CD14-positive monocyte (primary cell): ENCODE data around the gene ARHGAP10. TPM values are rescaled to one million over a fixed set of nuclear protein-coding genes. Genes with fewer than 3 reads are reported as not detected.

Source experiments
- DNase-seq, 3 donors: peaks; one replicate each; pipeline ENCODE4 v3.0.0-alpha.2; 2011 to 2022
- H2AFZ ChIP-seq: 2 replicates; pipeline ENCODE4 v1.6.0; 2012; ENCODE audit warnings: mild to moderate bottlenecking, low read depth, low read length, inconsistent platforms; ENCODE audit not compliant: insufficient read depth, poor library complexity, severe bottlenecking
- H3K27ac ChIP-seq, 2 donors: 1 replicate in 1 of 2; 2 replicates in 1 of 2; pipeline ENCODE4 v1.5.1; 2012 to 2013; ENCODE audit warnings: low read length in 2 of 2, control low read depth in 1 of 2, inconsistent platforms in 1 of 2, low read depth in 1 of 2, mild to moderate bottlenecking in 1 of 2
- H3K27me3 ChIP-seq, 2 donors: one replicate each; pipeline versions ENCODE4 v1.6.0 to v1.6.1; 2011 to 2013; ENCODE audit warnings: low read length in 2 of 2; ENCODE audit not compliant: control insufficient read depth in 2 of 2, insufficient read depth in 2 of 2
- H3K36me3 ChIP-seq, 2 donors: replicated peaks in 1 of 2; 1 replicate in 1 of 2; 2 replicates in 1 of 2; pipeline versions ENCODE4 v1.5.1 to v1.6.1; 2012 to 2013; ENCODE audit warnings: low read length in 2 of 2, control low read depth in 1 of 2, inconsistent platforms in 1 of 2, mild to moderate bottlenecking in 1 of 2; ENCODE audit not compliant: insufficient read depth in 2 of 2, control insufficient read depth in 1 of 2
- H3K4me1 ChIP-seq, 2 donors: 1 replicate in 1 of 2; 2 replicates in 1 of 2; pipeline versions ENCODE4 v1.5.1 to v1.6.1; 2012 to 2013; ENCODE audit warnings: low read length in 2 of 2, control low read depth in 1 of 2, inconsistent platforms in 1 of 2, mild to moderate bottlenecking in 1 of 2, moderate library complexity in 1 of 2; ENCODE audit not compliant: insufficient read depth in 2 of 2, control insufficient read depth in 1 of 2
- H3K4me2 ChIP-seq: replicated peaks from 2 replicates; pipeline ENCODE3; 2012; ENCODE audit warnings: low read length, moderate library complexity, mild to moderate bottlenecking; ENCODE audit not compliant: poor library complexity, severe bottlenecking; ENCODE audit errors: extremely low read depth
- H3K4me3 ChIP-seq, 3 experiments: fragments of 200-600 bp in 1 of 3; sonication (generic) in 1 of 3; replicated peaks in 1 of 3; 1 replicate in 2 of 3; 2 replicates in 1 of 3; pipeline ENCODE4 v1.5.1; 2011 to 2013; ENCODE audit warnings: low read length in 3 of 3, mild to moderate bottlenecking in 3 of 3, control low read depth in 2 of 3, low read depth in 2 of 3, inconsistent platforms in 1 of 3, moderate library complexity in 1 of 3
- H3K79me2 ChIP-seq: 2 replicates; pipeline ENCODE4 v1.6.0; 2012; ENCODE audit warnings: mild to moderate bottlenecking, control low read depth, inconsistent platforms, low read length, moderate library complexity; ENCODE audit not compliant: insufficient read depth
- H3K9ac ChIP-seq: 2 replicates; pipeline ENCODE4 v1.6.0; 2017; ENCODE audit warnings: low read length, mild to moderate bottlenecking; ENCODE audit not compliant: insufficient read depth, poor library complexity, severe bottlenecking
- H3K9me3 ChIP-seq, 2 donors: replicated peaks in 1 of 2; 1 replicate in 1 of 2; 2 replicates in 1 of 2; pipeline versions ENCODE4 v1.5.1 to v1.6.1; 2012 to 2013; ENCODE audit warnings: low read length in 2 of 2, control low read depth in 1 of 2; ENCODE audit not compliant: control insufficient read depth in 1 of 2, insufficient read depth in 1 of 2
- H4K20me1 ChIP-seq: 2 replicates; pipeline ENCODE4 v1.6.0; 2012; ENCODE audit warnings: mild to moderate bottlenecking, low read length, control low read depth, moderate library complexity; ENCODE audit not compliant: insufficient read depth
- H3K27ac Mint-ChIP-seq, 7 donors: one replicate each; pipeline ENCODE4 v1.8.0; 2020; ENCODE audit warnings: mild to moderate bottlenecking in 7 of 7, mixed read lengths in 7 of 7, moderate library complexity in 6 of 7, inconsistent platforms in 2 of 7
- H3K27me3 Mint-ChIP-seq, 3 donors: one replicate each; pipeline ENCODE4 v1.8.0; 2021 to 2022; ENCODE audit warnings: low read depth in 3 of 3, mild to moderate bottlenecking in 3 of 3, mixed read lengths in 3 of 3, moderate library complexity in 3 of 3, inconsistent platforms in 1 of 3
- H3K36me3 Mint-ChIP-seq, 2 donors: one replicate each; pipeline ENCODE4 v1.8.0; 2020; ENCODE audit warnings: mixed read lengths in 2 of 2, inconsistent platforms in 1 of 2, mild to moderate bottlenecking in 1 of 2
- H3K4me1 Mint-ChIP-seq: one replicate; pipeline ENCODE4 v1.8.0; 2020; ENCODE audit warnings: mild to moderate bottlenecking, mixed read lengths
- H3K4me3 Mint-ChIP-seq, 2 donors: one replicate each; pipeline ENCODE4 v1.8.0; 2020; ENCODE audit warnings: mild to moderate bottlenecking in 2 of 2, mixed read lengths in 2 of 2, moderate library complexity in 1 of 2
- H3K9me3 Mint-ChIP-seq, 7 donors: one replicate each; pipeline ENCODE4 v1.8.0; 2020 to 2022; ENCODE audit warnings: mixed read lengths in 7 of 7, mild to moderate bottlenecking in 6 of 7, moderate library complexity in 6 of 7, inconsistent platforms in 2 of 7
- CTCF ChIP-seq: fragments of 200-600 bp; IDR thresholded peaks from one replicate; pipeline ENCODE4 v1.8.0; 2022; ENCODE audit warnings: antibody characterized with exemption, mild to moderate bottlenecking
- WGBS: methylation state at CpG from one replicate; pipeline ENCODE4 v1.1.5; 2013; ENCODE audit warnings: missing lambda C conversion rate; ENCODE audit not compliant: insufficient coverage; 5-methylcytosine and 5-hydroxymethylcytosine counted together
- intact Hi-C, 2 donors: fragments of 100-400 bp; cut with micrococcal nuclease; formaldehyde crosslinking; loops; one replicate each; pipeline versions ENCODE4 v1.15.0 to v1.15.1; 2023
- polyA plus RNA-seq, 3 donors: library from polyadenylated mRNA; depleted of rRNA in 1 of 3; unstranded in 2 of 3; stranded (reverse) in 1 of 3; fragments of 300-500 nt in 2 of 3; fragments of >200 nt in 1 of 3; fragmentation: Illumina TruSeq in 2 of 3; gene quantifications; 1 replicate in 2 of 3; 2 replicates in 1 of 3; pipeline ENCODE4 v1.2.3, GENCODE V29; 2012 to 2021

ARHGAP10 gene
- polyA plus RNA-seq, 3 donors: 1.7 to 4.3 (median 3.0) TPM

- H3K4me3 ChIP-seq: no peak overlapping the region
- H3K9ac ChIP-seq: no peak overlapping the region
- no peaks in the 10 kb centered on the region for H4K20me1 ChIP-seq
- H3K27me3 Mint-ChIP-seq: no peaks in the 10 kb centered on the region
- DNase-seq: no peak
- 93% methylated on average over 6 of the region's 6 CpGs for WGBS
- peaks cover 0 to 8% of the 10 kb centered on the region in 2 donors for H3K36me3 Mint-ChIP-seq
- H3K27ac ChIP-seq: no peak overlapping the region
- no peak overlapping the region for H2AFZ ChIP-seq
- no peaks in the 10 kb centered on the region for H3K27me3 ChIP-seq
- peaks cover 0 to 2% (median 0%) of the 10 kb centered on the region in 7 donors for H3K9me3 Mint-ChIP-seq
- no peaks in the 10 kb centered on the region for H3K9me3 ChIP-seq
- H3K36me3 ChIP-seq: peaks cover 0 to 5% of the 10 kb centered on the region in 2 donors
- no peak overlapping the region for H3K4me3 Mint-ChIP-seq
- H3K4me2 ChIP-seq: no peak overlapping the region
- no peak for TF ChIP-seq CTCF
- H3K4me1 ChIP-seq: peaks cover 6 to 14% of the 10 kb centered on the region in 2 donors
- no peaks in the 10 kb centered on the region for H3K79me2 ChIP-seq
- peaks cover 10% of the 10 kb centered on the region for H3K4me1 Mint-ChIP-seq
- peak overlapping the region in 1 of 7 donors; percentile 29 for H3K27ac Mint-ChIP-seq
- intact Hi-C loops: no loop called here
These were observed 110.7 kb downstream of the ARHGAP10 start for GRCh38 chr4:147842573-147842972.

- no peak overlapping the region for H3K4me3 Mint-ChIP-seq
- Histone ChIP-seq H3K9ac (no peak overlapping the region), H4K20me1 (no peaks in the 10 kb centered on the region), H3K36me3 (peaks cover 0 to 7% of the 10 kb centered on the region in 2 donors), H2AFZ (no peak overlapping the region), H3K4me3 (no peak overlapping the region), H3K9me3 (no peaks in the 10 kb centered on the region), H3K27ac (no peak overlapping the region), H3K79me2 (no peaks in the 10 kb centered on the region), H3K4me2 (no peak overlapping the region), H3K4me1 (peaks cover 6 to 14% of the 10 kb centered on the region in 2 donors), H3K27me3 (no peaks in the 10 kb centered on the region)
- no peaks in the 10 kb centered on the region for H3K27me3 Mint-ChIP-seq
- peaks cover 0 to 11% of the 10 kb centered on the region in 2 donors for H3K36me3 Mint-ChIP-seq
- no peak for DNase-seq
- H3K4me1 Mint-ChIP-seq: peaks cover 10% of the 10 kb centered on the region
- H3K27ac Mint-ChIP-seq: no peak overlapping the region
- peaks cover 0 to 2% (median 0%) of the 10 kb centered on the region in 7 donors for H3K9me3 Mint-ChIP-seq
- 73% methylated on average over 4 of the region's 5 CpGs for WGBS
- intact Hi-C loops: no loop called here
- no peak for TF ChIP-seq CTCF
These were observed 111.3 kb downstream of the ARHGAP10 start for GRCh38 chr4:147843162-147843561.
